Neutrophil (primary cell): ENCODE data around the gene DDX23.

Experiments
- H3K27ac ChIP-seq: fragments of 200-600 bp; sonication (generic); 2 replicates; pipeline ENCODE4 v1.5.1; 2016; ENCODE audit warnings: mild to moderate bottlenecking, moderate library complexity
- H3K27me3 ChIP-seq: fragments of 200-600 bp; sonication (generic); 2 replicates; pipeline ENCODE4 v1.6.0; 2016; ENCODE audit warnings: mild to moderate bottlenecking
- H3K36me3 ChIP-seq: fragments of 200-600 bp; sonication (generic); 2 replicates; pipeline ENCODE4 v1.5.1; 2017
- H3K4me1 ChIP-seq, 2 experiments: fragments of 200-600 bp in 1 of 2; sonication (generic) in 1 of 2; 1 replicate in 1 of 2; 2 replicates in 1 of 2; pipeline versions ENCODE4 v1.5.1 to v1.6.1; 2013 to 2016; ENCODE audit warnings: low read depth in 1 of 2, low read length in 1 of 2, mild to moderate bottlenecking in 1 of 2, moderate library complexity in 1 of 2; ENCODE audit not compliant: control insufficient read depth in 1 of 2, insufficient read depth in 1 of 2
- H3K4me3 ChIP-seq, 2 experiments: fragments of 200-600 bp in 1 of 2; sonication (generic) in 1 of 2; 1 replicate in 1 of 2; 2 replicates in 1 of 2; pipeline ENCODE4 v1.5.1; 2013 to 2016; ENCODE audit warnings: low read depth in 1 of 2, low read length in 1 of 2, mild to moderate bottlenecking in 1 of 2, moderate library complexity in 1 of 2
- H3K9me3 ChIP-seq: fragments of 200-600 bp; sonication (generic); 2 replicates; pipeline ENCODE4 v1.5.1; 2016
- TF ChIP-seq, protein P1 (sequence below): fragments of 200-600 bp; sonication (generic); IDR thresholded peaks from 2 replicates; pipeline ENCODE4 v1.5.1; 2016; ENCODE audit warnings: antibody characterized with exemption

The DDX23 gene

DNA sequence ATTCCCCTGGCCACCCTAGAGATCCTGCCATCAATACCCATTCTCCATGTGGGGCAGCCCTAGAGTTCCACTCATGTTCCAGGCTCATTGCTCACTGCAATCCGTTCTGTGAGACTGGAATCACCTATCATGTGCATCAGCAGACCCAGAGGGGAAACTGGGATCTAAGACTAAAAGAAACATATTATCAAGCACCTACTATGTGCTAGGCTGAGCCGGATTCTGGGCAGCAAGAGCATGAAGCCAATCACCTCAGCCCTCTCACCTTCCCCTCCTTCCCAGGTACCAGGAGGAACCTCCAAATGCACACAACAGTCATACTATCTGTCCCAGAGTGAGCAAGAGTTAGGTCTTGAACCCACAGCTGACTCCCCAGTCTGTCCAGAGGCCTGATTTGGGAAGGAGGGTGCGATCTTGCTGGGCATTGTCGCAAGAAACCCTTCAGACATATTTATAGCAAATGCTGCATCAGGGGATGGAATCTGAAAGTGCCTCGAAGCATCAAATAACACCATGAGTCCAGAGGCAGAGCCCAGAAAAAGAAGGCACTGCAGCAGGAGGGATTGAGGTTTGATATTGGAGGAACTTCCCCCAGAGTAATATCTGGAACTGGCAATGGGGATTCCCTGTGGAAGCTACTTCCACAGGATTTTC lies 40.4 kb downstream of the DDX23 start:
- peaks cover 34% of the 10 kb centered on the region for H3K27me3 ChIP-seq
- no peak overlapping the region for H3K4me3 ChIP-seq
- H3K27ac ChIP-seq = no peak overlapping the region
- H3K9me3 ChIP-seq = no peaks in the 10 kb centered on the region
- H3K4me1 ChIP-seq = peaks cover 18 to 27% of the 10 kb centered on the region in 2 experiments
- TF ChIP-seq, protein P1, sequence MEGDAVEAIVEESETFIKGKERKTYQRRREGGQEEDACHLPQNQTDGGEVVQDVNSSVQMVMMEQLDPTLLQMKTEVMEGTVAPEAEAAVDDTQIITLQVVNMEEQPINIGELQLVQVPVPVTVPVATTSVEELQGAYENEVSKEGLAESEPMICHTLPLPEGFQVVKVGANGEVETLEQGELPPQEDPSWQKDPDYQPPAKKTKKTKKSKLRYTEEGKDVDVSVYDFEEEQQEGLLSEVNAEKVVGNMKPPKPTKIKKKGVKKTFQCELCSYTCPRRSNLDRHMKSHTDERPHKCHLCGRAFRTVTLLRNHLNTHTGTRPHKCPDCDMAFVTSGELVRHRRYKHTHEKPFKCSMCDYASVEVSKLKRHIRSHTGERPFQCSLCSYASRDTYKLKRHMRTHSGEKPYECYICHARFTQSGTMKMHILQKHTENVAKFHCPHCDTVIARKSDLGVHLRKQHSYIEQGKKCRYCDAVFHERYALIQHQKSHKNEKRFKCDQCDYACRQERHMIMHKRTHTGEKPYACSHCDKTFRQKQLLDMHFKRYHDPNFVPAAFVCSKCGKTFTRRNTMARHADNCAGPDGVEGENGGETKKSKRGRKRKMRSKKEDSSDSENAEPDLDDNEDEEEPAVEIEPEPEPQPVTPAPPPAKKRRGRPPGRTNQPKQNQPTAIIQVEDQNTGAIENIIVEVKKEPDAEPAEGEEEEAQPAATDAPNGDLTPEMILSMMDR = no peak
- no peaks in the 10 kb centered on the region for H3K36me3 ChIP-seq

DNA sequence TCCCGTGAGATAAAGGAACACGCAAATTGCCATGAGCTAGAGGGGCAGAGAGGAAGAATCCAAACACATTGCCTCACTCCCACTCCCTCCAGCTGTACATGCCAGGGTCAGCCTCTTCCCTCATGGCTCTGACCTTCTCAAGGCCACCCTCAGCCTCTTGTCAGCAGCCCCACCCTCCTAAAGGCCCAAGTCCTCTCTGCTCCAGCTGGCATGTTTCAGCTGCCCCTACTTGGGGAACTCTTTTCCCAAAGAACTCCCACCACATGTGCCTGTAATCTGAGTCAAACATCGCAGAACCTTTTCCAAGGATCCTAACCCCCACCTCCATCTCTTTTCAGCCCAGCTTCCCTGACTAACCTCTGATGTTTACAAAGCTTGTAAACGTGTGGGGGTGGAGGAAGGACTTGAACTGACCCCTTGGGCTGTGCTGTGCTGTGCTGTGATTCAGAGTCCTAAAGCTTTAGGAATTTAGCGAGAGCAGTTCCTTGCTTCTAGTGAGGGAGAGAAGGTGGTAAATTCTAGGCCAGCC lies 41.0 kb downstream of the DDX23 start:
- Histone ChIP-seq H3K27me3 (peaks cover 28% of the 10 kb centered on the region), H3K4me3 (no peak overlapping the region), H3K4me1 (peaks cover 16 to 23% of the 10 kb centered on the region in 2 experiments), H3K9me3 (no peaks in the 10 kb centered on the region), H3K36me3 (no peaks in the 10 kb centered on the region), H3K27ac (no peak overlapping the region)
- TF ChIP-seq, protein P1 = no peak

DNA sequence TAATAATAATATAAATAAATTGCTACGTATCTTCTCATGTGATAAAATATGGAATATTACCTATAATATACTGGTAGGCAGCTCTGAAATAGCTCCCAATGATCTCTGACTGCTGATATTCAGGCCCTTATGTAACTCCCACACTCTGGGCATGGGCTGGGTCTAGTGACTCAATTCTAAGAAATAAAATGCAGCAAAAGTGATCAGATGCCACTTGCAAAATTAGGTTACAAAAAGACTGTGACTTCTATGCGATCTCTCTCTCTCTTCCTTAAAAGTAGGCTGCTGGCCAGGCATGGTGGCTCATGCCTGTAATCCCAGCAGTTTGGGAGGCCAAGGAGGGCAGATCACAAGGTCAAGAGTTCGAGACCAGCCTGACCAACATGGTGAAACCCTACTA lies 44.0 kb downstream of the DDX23 start:
- no peaks in the 10 kb centered on the region for H3K9me3 ChIP-seq
- peaks cover 6% of the 10 kb centered on the region for H3K27me3 ChIP-seq
- no peak overlapping the region for H3K27ac ChIP-seq
- TF ChIP-seq, protein P1 = no peak
- no peak overlapping the region for H3K4me3 ChIP-seq
- H3K36me3 ChIP-seq = no peaks in the 10 kb centered on the region
- peaks cover 3 to 15% of the 10 kb centered on the region in 2 experiments for H3K4me1 ChIP-seq

DNA sequence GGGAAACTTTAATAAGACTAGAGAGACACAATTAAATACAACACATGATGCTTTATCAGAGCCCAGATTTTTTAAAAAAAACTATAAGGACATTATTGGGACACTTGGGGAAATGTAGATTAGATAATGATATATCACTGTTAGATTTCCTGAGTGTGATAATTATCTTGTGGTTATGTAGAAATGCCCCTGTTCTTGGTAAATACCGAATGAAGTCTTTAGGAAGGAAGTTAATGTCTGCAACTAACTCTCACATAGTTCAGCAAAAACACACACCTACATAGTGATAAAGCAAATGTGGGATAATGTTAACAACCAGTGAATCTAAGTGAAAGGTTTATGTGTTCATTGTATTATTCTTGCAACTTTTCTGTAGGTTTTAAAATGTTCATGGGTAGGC lies 48.3 kb downstream of the DDX23 start:
- no peaks in the 10 kb centered on the region for H3K36me3 ChIP-seq
- TF ChIP-seq, protein P1 = no peak

DNA sequence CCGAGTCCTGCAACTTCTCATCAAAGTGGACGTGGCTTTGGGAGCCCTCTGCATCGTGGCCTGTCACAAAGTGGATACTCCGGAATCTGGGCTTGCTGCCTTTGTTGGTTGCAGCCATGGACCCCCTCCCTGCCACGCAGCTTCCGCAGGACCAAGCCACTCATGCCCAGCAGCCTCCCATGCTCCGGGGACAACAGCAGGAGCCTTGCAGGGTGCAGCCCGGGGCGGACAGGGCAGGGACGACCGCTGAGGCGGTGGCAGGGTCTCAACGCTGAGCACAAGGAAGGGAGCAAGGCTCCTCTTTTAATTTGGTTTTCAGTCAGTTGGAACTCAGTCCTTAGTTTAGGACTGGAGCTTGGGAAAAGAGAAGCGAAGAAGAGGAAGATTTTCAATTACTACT lies 51.0 kb downstream of the DDX23 start:
- Histone ChIP-seq H3K4me1 (peaks cover 3 to 15% of the 10 kb centered on the region in 2 experiments), H3K27ac (no peak overlapping the region), H3K27me3 (peaks cover 22% of the 10 kb centered on the region), H3K9me3 (no peaks in the 10 kb centered on the region), H3K36me3 (no peaks in the 10 kb centered on the region), H3K4me3 (no peak overlapping the region)
- TF ChIP-seq, protein P1 = no peak

More for the DNA sequence above, 48.3 kb downstream of the DDX23 start:
- peaks cover 3 to 15% of the 10 kb centered on the region in 2 experiments for H3K4me1 ChIP-seq
- no peaks in the 10 kb centered on the region for H3K9me3 ChIP-seq
- no peak overlapping the region for H3K4me3 ChIP-seq
- peaks cover 22% of the 10 kb centered on the region for H3K27me3 ChIP-seq
- H3K27ac ChIP-seq = no peak overlapping the region
